Transverse colon (tissue), 3 donors: ENCODE results near the gene NR3C1.

Experiments used
- CTCF ChIP-seq, 5 experiments: fragments of 200-600 bp in 3 of 5; fragments of 450-650 bp in 2 of 5; sonication (generic) in 3 of 5; IDR thresholded peaks; 1 replicate in 2 of 5; 2 replicates in 3 of 5; pipeline ENCODE4 v1.5.1; 2016 to 2017; ENCODE audit warnings: antibody characterized with exemption in 5 of 5, inconsistent platforms in 3 of 5, mild to moderate bottlenecking in 2 of 5, moderate library complexity in 1 of 5
- POLR2A ChIP-seq: fragments of 450-650 bp; IDR thresholded peaks from one replicate; pipeline ENCODE4 v1.6.1; 2016; ENCODE audit warnings: antibody characterized with exemption, mild to moderate bottlenecking, moderate library complexity

DNA sequence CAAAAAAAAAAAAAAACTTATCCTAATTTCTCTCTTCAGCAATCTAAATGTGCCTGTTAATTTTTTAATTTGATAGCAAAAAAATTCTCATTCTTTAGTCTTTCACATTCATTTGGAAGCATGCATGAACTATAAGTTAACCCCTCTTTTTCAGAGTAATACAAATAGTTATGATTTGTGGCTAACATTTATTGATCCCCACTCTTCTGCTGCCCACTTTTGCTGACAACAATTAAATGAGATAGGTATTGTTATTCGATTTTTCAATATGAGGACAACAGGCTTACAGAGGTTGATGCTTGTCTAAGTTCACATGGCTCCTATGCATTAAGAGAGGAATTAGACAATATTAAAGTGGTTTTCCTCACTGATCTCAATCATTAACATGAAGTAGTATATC lies 2.9 kb upstream of the NR3C1 start:
- TF ChIP-seq CTCF (IDR thresholded peaks at IDR 0.05) (no peak), POLR2A (no peak)
